ENCODE data around the gene RAPGEF1.

DNA sequence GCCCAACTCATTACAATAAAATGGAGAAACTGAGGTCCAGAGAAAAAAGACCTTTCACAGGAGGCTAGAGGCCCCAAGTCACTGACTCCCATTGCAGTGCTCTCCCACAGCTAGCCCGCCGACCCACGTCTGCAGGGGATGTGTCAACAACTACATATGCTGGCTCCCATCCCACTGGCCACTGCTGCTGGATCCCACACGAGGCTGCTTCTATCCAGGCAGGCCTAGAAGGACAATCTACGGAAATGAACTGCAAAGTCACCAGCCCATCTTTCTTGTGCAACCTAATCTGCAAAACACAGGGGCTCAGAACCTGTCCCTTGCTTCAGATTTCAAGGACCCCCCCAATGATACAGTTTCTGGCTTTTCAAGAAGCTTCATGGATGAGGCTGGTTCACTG, 24.0 kb downstream of the RAPGEF1 start:
- TF ChIP-seq, protein P1, sequence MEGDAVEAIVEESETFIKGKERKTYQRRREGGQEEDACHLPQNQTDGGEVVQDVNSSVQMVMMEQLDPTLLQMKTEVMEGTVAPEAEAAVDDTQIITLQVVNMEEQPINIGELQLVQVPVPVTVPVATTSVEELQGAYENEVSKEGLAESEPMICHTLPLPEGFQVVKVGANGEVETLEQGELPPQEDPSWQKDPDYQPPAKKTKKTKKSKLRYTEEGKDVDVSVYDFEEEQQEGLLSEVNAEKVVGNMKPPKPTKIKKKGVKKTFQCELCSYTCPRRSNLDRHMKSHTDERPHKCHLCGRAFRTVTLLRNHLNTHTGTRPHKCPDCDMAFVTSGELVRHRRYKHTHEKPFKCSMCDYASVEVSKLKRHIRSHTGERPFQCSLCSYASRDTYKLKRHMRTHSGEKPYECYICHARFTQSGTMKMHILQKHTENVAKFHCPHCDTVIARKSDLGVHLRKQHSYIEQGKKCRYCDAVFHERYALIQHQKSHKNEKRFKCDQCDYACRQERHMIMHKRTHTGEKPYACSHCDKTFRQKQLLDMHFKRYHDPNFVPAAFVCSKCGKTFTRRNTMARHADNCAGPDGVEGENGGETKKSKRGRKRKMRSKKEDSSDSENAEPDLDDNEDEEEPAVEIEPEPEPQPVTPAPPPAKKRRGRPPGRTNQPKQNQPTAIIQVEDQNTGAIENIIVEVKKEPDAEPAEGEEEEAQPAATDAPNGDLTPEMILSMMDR (tag by site-specific recombination; IDR thresholded peaks at IDR 0.05) = no peak
- no peak for TF ChIP-seq ZNF10 (tag by site-specific recombination; IDR thresholded peaks at IDR 0.05)
- TF ChIP-seq ZFP37 (tag by site-specific recombination; IDR thresholded peaks at IDR 0.05) = no peak
- no peak for TF ChIP-seq ZNF23 (tag by site-specific recombination; IDR thresholded peaks at IDR 0.05; ENCODE audit: borderline replicate concordance)
- TF ChIP-seq, protein P2, sequence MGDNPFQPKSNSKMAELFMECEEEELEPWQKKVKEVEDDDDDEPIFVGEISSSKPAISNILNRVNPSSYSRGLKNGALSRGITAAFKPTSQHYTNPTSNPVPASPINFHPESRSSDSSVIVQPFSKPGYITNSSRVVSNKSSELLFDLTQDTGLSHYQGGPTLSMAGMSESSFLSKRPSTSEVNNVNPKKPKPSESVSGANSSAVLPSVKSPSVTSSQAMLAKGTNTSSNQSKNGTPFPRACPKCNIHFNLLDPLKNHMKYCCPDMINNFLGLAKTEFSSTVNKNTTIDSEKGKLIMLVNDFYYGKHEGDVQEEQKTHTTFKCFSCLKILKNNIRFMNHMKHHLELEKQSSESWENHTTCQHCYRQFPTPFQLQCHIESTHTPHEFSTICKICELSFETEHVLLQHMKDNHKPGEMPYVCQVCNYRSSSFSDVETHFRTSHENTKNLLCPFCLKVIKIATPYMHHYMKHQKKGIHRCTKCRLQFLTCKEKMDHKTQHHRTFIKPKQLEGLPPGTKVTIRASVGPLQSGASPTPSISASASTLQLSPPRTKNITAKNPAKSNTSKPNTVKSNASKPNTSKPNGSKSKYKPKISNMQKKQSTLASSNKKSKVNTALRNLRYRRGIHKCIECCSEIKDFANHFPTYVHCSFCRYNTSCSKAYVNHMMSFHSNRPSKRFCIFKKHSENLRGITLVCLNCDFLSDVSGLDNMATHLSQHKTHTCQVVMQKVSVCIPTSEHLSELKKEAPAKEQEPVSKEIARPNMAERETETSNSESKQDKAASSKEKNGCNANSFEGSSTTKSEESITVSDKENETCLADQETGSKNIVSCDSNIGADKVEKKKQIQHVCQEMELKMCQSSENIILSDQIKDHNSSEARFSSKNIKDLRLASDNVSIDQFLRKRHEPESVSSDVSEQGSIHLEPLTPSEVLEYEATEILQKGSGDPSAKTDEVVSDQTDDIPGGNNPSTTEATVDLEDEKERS (tag by site-specific recombination; IDR thresholded peaks at IDR 0.05) = no peak
- TF ChIP-seq ZNF621 (tag by site-specific recombination; IDR thresholded peaks at IDR 0.05) = no peak
